ENCODE results near the gene AFAP1L1. TPM values are rescaled to one million over a fixed set of nuclear protein-coding genes. Genes with fewer than 3 reads are reported as not detected.
A peak's percentile ranks its signal among the peaks of the same experiment; 100 is the strongest.

The AFAP1L1 gene
- total RNA-seq, 8 experiments from 2014 or later, result 0.17 to 5.0 (median 1.2) TPM

DNA sequence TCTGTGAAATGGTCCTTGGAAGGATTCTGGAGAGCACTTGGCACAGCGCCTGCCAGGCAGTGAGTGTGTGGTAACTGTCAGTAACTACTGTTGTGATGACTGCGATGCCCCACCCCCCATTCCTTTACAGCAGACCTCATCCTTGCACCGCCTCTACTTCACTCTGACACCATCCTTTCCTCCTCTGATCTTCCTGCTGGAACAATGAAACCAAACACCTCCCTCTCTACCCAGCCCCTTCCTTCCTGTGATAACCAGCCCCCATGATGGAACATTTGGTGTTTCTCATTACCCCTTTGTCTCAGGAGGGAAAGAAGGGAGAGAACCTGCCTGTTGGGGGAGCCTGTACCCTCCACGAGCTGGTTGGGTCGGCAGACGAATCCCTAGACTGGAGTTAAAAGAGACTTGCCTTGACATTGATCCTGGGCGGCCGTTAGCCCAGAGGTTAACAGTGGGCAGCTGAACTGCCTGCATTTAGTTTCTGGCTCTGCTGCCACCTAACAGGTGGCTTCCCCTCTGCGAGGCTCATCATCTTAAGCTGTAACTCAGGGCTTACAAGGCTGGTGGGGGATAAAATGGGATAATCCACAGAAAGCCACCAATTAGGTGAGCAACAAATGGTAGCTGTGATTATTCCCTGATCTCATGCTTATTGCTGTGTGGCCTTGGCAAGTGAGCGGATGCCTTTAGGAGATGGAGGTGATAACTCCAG, 39.4 kb downstream of the AFAP1L1 start:
- H3K27ac ChIP-seq, result no peak overlapping the region
- in situ Hi-C loops (cut with MboI; ENCODE audit: low pct_unique_long_range_greater_than_20kb in 2 of 9, low sequenced_read_pairs in 9 of 9, unreplicated experiment in 9 of 9), result loop anchor here in 2 of 9 experiments (25.0 kb wide), 1 partner anchor 251 kb away; the partner anchor contains the start of gene CSNK1A1 (in 2 of the 2)
- no peak overlapping the region for H3K4me3 ChIP-seq
- WGBS, 10 experiments, result 56 to 92% (median 83%) methylated on average over 2 to 9 of the region's 10 CpGs; no CpG with 5 or more reads in 2 of the 10 experiments
- ATAC-seq (replicated peaks in 6 of 8), result peak in 4 of 8 experiments; percentile 31 to 71 (median 48)
- H3K4me1 ChIP-seq (replicated peaks in 1 of 2), result peaks cover 0 to 2% of the 10 kb centered on the region in 2 donors

DNA sequence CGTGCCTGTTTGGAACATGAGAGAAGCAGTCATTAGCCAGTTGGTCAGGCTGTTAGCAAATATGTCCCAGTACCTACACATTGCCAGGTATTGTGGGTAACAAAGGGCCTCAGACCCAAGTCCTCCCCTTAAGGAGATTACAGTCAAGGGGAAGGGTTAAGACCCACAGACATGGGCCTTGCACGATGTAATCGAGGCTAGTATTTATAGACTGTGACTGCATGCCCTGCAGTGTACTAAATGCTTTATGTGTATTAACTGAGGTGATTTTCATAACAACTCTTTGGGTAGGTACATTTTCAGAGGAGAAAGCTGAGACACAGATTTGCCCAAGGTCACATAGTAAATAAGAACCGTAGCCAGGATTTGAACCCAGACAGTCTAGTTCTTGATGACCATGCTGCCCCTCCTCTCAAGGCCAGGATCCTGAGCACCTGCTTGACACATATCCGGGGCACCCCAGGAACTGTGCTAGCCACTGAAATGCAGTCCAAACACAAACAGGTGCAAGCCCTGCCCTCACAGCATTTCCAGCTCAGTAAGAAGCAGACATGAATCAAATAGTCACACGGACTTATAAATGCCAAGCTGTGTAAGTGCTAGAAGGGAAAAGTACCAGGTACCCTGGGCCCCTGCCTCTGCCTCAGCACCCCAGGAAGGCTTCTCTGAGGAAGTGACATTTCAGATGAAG, 41.6 kb downstream of the AFAP1L1 start:
- Histone ChIP-seq H3K27ac (no peak overlapping the region), H3K4me3 (no peak overlapping the region), H3K4me1 (replicated peaks in 1 of 2) (peaks cover 0 to 4% of the 10 kb centered on the region in 2 donors)
- ATAC-seq (replicated peaks in 6 of 8), result no peak
- WGBS, 10 experiments, result 45 to 93% (median 64%) methylated on average over 1 to 6 of the region's 6 CpGs; no CpG with 5 or more reads in 2 of the 10 experiments
- in situ Hi-C loops (cut with MboI; ENCODE audit: low pct_unique_long_range_greater_than_20kb in 2 of 9, low sequenced_read_pairs in 9 of 9, unreplicated experiment in 9 of 9), result loop anchor here in 2 of 9 experiments (25.0 kb wide), 1 partner anchor 249 kb away; the partner anchor contains the start of gene CSNK1A1 (in 2 of the 2)

DNA sequence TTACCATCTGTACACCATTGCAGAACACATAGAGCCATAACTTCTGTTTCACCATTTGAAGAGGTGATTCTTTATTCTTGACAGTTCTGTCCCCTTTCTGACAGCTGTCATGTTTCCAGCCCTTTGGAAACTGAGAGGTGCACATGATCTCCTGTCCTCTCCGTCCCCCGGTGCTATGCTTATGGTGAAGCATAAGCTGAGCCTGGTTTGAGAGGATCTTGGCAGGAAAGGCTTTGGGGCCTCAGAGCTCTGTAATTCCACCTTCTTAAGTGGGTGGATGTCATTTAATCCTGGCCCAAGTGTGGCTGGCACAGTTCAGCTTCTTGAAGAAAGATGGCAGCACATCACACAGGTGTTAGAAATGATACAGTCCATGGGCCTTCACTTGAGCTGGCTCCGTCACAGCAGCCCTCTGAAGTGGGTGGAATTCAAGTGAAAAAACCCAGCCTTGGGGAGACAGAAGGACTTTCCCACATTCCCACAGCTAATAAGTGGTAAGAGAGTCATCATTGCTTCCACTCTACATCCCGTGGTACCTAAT, 43.0 kb downstream of the AFAP1L1 start:
- Histone ChIP-seq H3K4me1 (replicated peaks in 1 of 2) (peaks cover 0 to 4% of the 10 kb centered on the region in 2 donors), H3K4me3 (no peak overlapping the region), H3K27ac (no peak overlapping the region)
- in situ Hi-C loops (cut with MboI; ENCODE audit: low pct_unique_long_range_greater_than_20kb in 2 of 9, low sequenced_read_pairs in 9 of 9, unreplicated experiment in 9 of 9), result loop anchor here in 2 of 9 experiments (25.0 kb wide), 1 partner anchor 248 kb away; the partner anchor contains the start of gene CSNK1A1 (in 2 of the 2)
- 30 to 100% (median 80%) methylated on average over 1 to 4 of the region's 4 CpGs; no CpG with 5 or more reads in 1 of the 10 experiments for WGBS, 10 experiments
- no peak for ATAC-seq (replicated peaks in 6 of 8)

DNA sequence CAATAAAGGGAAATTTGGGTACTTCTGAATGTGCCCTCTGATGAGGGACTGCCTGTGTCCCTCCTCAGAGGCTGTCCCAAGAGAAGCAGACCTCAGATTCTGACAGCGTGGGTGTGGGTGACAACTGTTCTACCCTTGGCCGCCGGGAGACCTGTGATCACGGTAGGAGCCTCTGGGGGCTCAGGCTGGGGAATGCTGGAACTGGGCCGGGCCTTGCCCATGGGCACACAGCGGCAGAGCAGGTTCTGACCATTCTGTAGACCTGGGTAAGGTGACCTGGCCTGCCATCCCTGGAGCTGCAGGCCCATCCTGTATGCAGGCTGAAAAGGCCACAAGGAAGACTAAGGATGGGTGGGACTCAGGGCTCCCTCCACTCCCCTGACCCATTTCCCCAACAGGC, 44.1 kb downstream of the AFAP1L1 start:
- H3K27ac ChIP-seq, result no peak overlapping the region
- 68 to 87% (median 82%) methylated on average over 1 to 3 of the region's 6 CpGs; no CpG with 5 or more reads in 4 of the 10 experiments for WGBS, 10 experiments
- H3K4me1 ChIP-seq (replicated peaks in 1 of 2), result peaks cover 5 to 8% of the 10 kb centered on the region in 2 donors
- H3K4me3 ChIP-seq, result no peak overlapping the region
- in situ Hi-C loops (cut with MboI; ENCODE audit: low pct_unique_long_range_greater_than_20kb in 2 of 9, low sequenced_read_pairs in 9 of 9, unreplicated experiment in 9 of 9), result loop anchor here in 2 of 9 experiments (25.0 kb wide), 1 partner anchor 247 kb away; the partner anchor contains the start of gene CSNK1A1 (in 2 of the 2)
- no peak for ATAC-seq (replicated peaks in 6 of 8)

DNA sequence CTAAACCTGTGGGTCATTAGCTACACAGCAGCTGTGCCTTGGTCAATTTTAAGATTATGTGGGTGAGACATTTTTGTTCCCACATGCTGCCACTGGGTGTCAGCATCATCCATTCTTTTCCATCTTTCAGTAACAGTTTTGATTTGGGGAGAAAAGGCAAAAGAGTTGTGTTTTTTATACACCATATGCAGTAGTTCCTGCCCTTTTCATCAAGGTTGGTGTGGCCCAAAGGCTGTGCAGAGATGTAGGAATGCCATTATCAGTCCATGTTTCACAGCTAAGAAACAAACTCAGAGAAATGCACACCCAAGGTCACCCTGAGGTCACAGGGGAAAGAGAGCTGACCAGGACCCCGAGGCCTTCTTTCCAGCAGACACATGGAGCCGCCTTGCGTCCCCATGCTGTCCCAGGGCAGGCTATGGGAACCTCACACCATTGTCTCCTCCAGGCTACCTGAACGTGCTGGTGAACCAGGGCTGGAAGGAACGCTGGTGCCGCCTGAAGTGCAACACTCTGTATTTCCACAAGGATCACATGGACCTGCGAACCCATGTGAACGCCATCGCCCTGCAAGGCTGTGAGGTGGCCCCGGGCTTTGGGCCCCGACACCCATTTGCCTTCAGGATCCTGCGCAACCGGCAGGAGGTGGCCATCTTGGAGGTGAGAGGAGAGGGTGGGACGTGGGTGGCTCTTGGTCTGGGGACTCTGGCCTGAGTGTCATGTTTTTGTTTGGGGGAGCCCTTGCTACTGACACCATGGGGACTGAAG, 45.8 kb downstream of the AFAP1L1 start:
- in situ Hi-C loops (cut with MboI; ENCODE audit: low pct_unique_long_range_greater_than_20kb in 2 of 9, low sequenced_read_pairs in 9 of 9, unreplicated experiment in 9 of 9), result loop anchor here in 2 of 9 experiments (25.0 kb wide), 1 partner anchor 245 kb away; the partner anchor contains the start of gene CSNK1A1 (in 2 of the 2)
- no peak overlapping the region for H3K27ac ChIP-seq
- ATAC-seq (replicated peaks in 6 of 8), result peak in 5 of 8 experiments; percentile 7 to 29 (median 11)

DNA sequence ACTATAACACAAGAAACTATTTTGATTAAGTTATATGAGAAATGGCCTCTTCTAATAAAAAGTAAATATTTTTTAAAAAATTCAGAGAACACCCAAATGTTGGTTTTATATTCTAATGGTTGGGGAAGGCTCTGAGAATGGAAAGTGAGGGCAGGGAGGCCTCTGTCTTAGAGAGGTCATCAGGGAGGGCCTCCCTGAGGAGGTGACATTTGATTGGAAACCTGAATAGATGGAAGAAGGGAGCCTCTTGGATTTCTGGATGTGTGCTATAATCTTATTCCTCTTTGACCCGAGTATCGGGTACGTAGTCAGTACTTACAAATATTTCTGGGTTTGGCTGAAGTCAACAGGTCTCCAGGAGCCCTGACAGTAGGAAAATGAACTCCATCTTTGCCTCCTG, 47.5 kb downstream of the AFAP1L1 start:
- in situ Hi-C loops (cut with MboI; ENCODE audit: low pct_unique_long_range_greater_than_20kb in 2 of 9, low sequenced_read_pairs in 9 of 9, unreplicated experiment in 9 of 9), result loop anchor here in 2 of 9 experiments (25.0 kb wide), 1 partner anchor 243 kb away; the partner anchor contains the start of gene CSNK1A1 (in 2 of the 2)
- Histone ChIP-seq H3K4me3 (no peak overlapping the region), H3K27ac (no peak overlapping the region), H3K4me1 (replicated peaks in 1 of 2) (peaks cover 10 to 14% of the 10 kb centered on the region in 2 donors)
- 90 to 100% (median 100%) methylated on average over 2 to 3 of the region's 3 CpGs; no CpG with 5 or more reads in 7 of the 10 experiments for WGBS, 10 experiments
- ATAC-seq (replicated peaks in 6 of 8), result no peak

More for the DNA sequence above, 45.8 kb downstream of the AFAP1L1 start:
- H3K4me1 ChIP-seq (replicated peaks in 1 of 2), result peaks cover 10 to 14% of the 10 kb centered on the region in 2 donors
- WGBS, 10 experiments, result 69 to 84% (median 70%) methylated on average over 2 to 7 of the region's 14 CpGs; no CpG with 5 or more reads in 7 of the 10 experiments
- H3K4me3 ChIP-seq, result no peak overlapping the region

DNA sequence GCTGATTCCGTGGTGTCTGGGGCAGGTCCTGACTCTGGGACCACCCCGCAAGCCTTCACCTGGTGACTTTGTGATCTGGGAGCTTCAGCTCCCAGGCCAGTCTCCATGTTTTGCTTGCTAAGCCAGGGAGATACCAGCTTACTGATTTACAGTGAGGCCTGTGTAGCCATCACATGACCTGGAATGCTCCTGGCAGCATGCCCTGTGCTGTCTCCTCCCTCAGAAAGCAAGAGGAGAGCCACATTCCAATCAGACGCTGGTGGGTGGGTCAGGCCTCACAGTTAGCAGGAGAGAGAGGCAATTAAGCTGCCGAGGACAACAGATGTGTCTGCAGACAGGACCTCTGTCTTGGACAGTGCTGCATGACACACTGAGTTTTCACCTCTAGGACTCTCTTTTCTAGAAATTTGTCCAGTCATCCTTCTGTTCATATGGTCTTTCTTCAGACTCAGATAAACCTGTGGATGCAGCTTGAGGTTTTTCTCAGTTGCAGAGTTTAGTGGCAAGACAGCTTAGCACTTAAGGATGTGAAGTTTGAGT, 49.2 kb downstream of the AFAP1L1 start:
- Histone ChIP-seq H3K4me1 (replicated peaks in 1 of 2) (peaks cover 10 to 14% of the 10 kb centered on the region in 2 donors), H3K27ac (peak overlapping the region in 1 of 2 donors; percentile 59), H3K4me3 (no peak overlapping the region)
- 0 to 39% (median 0%) methylated on average over 1 to 3 of the region's 4 CpGs; no CpG with 5 or more reads in 7 of the 10 experiments for WGBS, 10 experiments
- peak; percentile 94 to 98 (median 98) for ATAC-seq (replicated peaks in 6 of 8)
- in situ Hi-C loops (cut with MboI; ENCODE audit: low pct_unique_long_range_greater_than_20kb in 2 of 9, low sequenced_read_pairs in 9 of 9, unreplicated experiment in 9 of 9), result loop anchor here in 2 of 9 experiments (25.0 kb wide), 1 partner anchor 241 kb away; the partner anchor contains the start of gene CSNK1A1 (in 2 of the 2)

DNA sequence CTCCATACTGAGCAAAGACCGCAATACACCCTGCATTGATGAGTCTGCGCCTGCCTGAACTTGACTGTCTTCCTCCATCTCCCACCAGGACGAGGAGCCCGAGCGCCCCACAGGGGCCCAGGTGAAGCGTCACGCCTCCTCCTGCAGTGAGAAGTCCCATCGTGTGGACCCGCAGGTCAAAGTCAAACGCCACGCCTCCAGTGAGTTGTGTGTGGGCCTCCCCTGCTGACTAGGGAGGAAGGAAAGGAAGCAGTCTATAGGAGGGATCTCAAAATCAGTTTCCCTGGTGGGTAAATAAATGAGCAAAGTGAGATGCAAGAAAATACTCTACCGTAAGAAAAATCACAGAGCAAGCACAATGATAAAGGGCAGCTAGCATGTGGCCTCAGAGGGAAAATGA, 50.9 kb downstream of the AFAP1L1 start:
- Histone ChIP-seq H3K27ac (no peak overlapping the region), H3K4me3 (no peak overlapping the region), H3K4me1 (replicated peaks in 1 of 2) (peaks cover 10 to 11% of the 10 kb centered on the region in 2 donors)
- in situ Hi-C loops (cut with MboI; ENCODE audit: low pct_unique_long_range_greater_than_20kb in 2 of 9, low sequenced_read_pairs in 9 of 9, unreplicated experiment in 9 of 9), result loop anchor here in 2 of 9 experiments (25.0 kb wide), 1 partner anchor 240 kb away; the partner anchor contains the start of gene CSNK1A1 (in 2 of the 2)
- no peak for ATAC-seq (replicated peaks in 6 of 8)
- WGBS, 10 experiments, result 71 to 100% (median 83%) methylated on average over 1 to 9 of the region's 12 CpGs; no CpG with 5 or more reads in 1 of the 10 experiments

DNA sequence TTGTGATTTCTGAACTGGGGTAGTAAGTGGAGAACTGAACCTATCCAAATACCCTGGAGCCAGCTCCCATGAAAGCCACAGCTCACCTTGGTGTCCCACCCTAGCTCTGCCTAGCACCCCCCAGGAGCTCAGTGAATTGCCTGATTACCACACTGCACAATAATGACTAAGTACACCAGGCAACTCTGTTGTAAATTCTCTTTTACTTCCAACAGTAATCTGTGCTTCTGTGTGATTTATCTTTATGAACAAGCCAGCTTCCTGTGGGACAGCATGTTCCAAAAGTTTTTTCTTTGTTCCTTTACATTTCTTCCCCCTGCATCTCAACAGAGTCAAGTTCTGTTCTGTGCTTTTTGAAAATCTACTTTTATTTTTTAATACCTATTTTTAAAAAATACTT, 51.6 kb downstream of the AFAP1L1 start:
- no peak for ATAC-seq (replicated peaks in 6 of 8)
- Histone ChIP-seq H3K4me3 (no peak overlapping the region), H3K4me1 (replicated peaks in 1 of 2) (peaks cover 10% of the 10 kb centered on the region in 2 donors), H3K27ac (no peak overlapping the region)
- in situ Hi-C loops (cut with MboI; ENCODE audit: low pct_unique_long_range_greater_than_20kb in 2 of 9, low sequenced_read_pairs in 9 of 9, unreplicated experiment in 9 of 9), result loop anchor here in 2 of 9 experiments (25.0 kb wide), 1 partner anchor 239 kb away; the partner anchor contains the start of gene CSNK1A1 (in 2 of the 2)

DNA sequence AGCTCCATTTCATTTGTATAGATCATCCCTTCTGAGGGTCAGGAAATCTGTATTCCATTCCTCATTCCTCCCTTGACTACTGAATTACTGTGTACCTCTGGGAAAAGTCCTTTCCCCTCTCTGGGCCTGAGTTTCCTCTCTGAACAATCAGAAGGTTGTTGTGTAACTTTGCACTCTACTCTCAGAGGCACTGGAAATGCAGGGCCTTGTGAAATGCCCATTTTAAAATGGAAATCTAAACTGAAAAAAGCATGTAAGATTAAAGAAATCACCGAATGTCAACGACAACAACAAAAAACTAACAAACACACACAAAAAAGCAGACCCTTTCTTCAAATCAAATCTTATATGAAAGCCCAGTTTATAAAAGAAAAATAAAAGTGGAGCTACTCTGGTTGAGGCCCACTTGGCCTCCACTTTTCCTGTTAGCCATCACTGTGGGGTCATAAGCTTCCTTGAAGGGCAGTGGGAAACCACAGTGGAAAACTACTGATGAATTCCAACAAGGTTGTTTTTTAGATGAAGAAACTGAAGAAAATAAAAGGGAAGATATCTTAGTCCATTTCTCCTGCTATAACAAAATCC, 52.1 kb downstream of the AFAP1L1 start:
- 72 to 100% (median 96%) methylated on average over 2 of the region's 2 CpGs for WGBS, 10 experiments
- Histone ChIP-seq H3K4me3 (no peak overlapping the region), H3K27ac (no peak overlapping the region), H3K4me1 (replicated peaks in 1 of 2) (peaks cover 10% of the 10 kb centered on the region in 2 donors)
- in situ Hi-C loops (cut with MboI; ENCODE audit: low pct_unique_long_range_greater_than_20kb in 2 of 9, low sequenced_read_pairs in 9 of 9, unreplicated experiment in 9 of 9), result loop anchor here in 2 of 9 experiments (25.0 kb wide), 1 partner anchor 239 kb away; the partner anchor contains the start of gene CSNK1A1 (in 2 of the 2)
- ATAC-seq (replicated peaks in 6 of 8), result no peak

DNA sequence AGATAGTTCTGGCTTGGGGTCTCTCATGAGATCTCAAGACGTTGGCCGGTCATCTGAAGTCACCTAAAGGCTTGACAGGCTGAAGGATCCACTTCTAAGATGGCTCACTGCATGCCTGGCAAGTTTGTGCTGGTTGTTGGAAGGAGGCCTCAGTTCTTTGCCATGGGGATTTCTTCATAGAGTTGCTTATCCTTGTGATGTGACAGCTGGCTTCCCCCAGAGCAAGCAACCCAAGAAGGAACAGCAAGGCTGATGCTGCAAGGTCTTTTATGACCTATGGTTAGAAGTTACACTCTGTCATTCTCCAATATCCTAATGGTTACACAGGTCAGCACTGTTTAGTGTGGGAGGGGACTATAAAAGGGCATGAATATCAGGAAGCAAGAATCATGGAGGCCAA, 53.0 kb downstream of the AFAP1L1 start:
- Histone ChIP-seq H3K27ac (no peak overlapping the region), H3K4me1 (replicated peaks in 1 of 2) (peaks cover 10% of the 10 kb centered on the region in 2 donors), H3K4me3 (no peak overlapping the region)
- in situ Hi-C loops (cut with MboI; ENCODE audit: low pct_unique_long_range_greater_than_20kb in 2 of 9, low sequenced_read_pairs in 9 of 9, unreplicated experiment in 9 of 9), result loop anchor here in 2 of 9 experiments (25.0 kb wide), 1 partner anchor 238 kb away; the partner anchor contains the start of gene CSNK1A1 (in 2 of the 2)
- 83 to 100% (median 94%) methylated on average over 1 to 2 of the region's 2 CpGs; no CpG with 5 or more reads in 6 of the 10 experiments for WGBS, 10 experiments
- no peak for ATAC-seq (replicated peaks in 6 of 8)
